GM23248 (cell line): ENCODE results near the gene PSME3IP1. TPM values are rescaled to one million over a fixed set of nuclear protein-coding genes. Genes with fewer than 3 reads are reported as not detected.

Experiments used
- DNase-seq: peaks from one replicate; pipeline ENCODE4 v3.0.0-alpha.2; 2015
- H2AFZ ChIP-seq: fragments of 200-600 bp; sonication (generic); 2 replicates; pipeline ENCODE4 v1.6.1; 2016; ENCODE audit warnings: antibody characterized with exemption
- H3F3A ChIP-seq: fragments of 200-600 bp; sonication (generic); 2 replicates; pipeline ENCODE4 v1.6.1; 2016; ENCODE audit warnings: mild to moderate bottlenecking, antibody characterized with exemption, mixed run types; ENCODE audit not compliant: insufficient read depth
- H3K27ac ChIP-seq: fragments of 200-600 bp; sonication (generic); 2 replicates; pipeline ENCODE4 v1.5.1; 2016; ENCODE audit warnings: mild to moderate bottlenecking
- H3K27me3 ChIP-seq: fragments of 200-600 bp; sonication (generic); replicated peaks from 2 replicates; pipeline ENCODE4 v1.6.1; 2016; ENCODE audit warnings: mild to moderate bottlenecking; ENCODE audit not compliant: insufficient read depth
- H3K36me3 ChIP-seq: fragments of 200-600 bp; sonication (generic); 2 replicates; pipeline ENCODE4 v1.6.1; 2016; ENCODE audit warnings: low read depth, mild to moderate bottlenecking
- H3K4me1 ChIP-seq: fragments of 200-600 bp; sonication (generic); 2 replicates; pipeline ENCODE4 v1.6.1; 2016; ENCODE audit warnings: mild to moderate bottlenecking; ENCODE audit not compliant: insufficient read depth
- H3K4me2 ChIP-seq: fragments of 200-600 bp; sonication (generic); one replicate; pipeline ENCODE4 v1.6.1; 2016; ENCODE audit warnings: mild to moderate bottlenecking; ENCODE audit not compliant: unreplicated experiment
- H3K4me3 ChIP-seq: fragments of 200-600 bp; sonication (generic); 2 replicates; pipeline ENCODE4 v1.5.1; 2016; ENCODE audit warnings: mild to moderate bottlenecking
- H3K79me2 ChIP-seq: fragments of 200-600 bp; sonication (generic); 2 replicates; pipeline ENCODE4 v1.6.1; 2016; ENCODE audit warnings: mild to moderate bottlenecking; ENCODE audit not compliant: insufficient read depth
- H3K9ac ChIP-seq: fragments of 200-600 bp; sonication (generic); 2 replicates; pipeline ENCODE4 v1.6.1; 2016; ENCODE audit warnings: mild to moderate bottlenecking
- H3K9me2 ChIP-seq: fragments of 200-600 bp; sonication (generic); 2 replicates; pipeline ENCODE4 v1.6.1; 2016; ENCODE audit warnings: mixed run types, mild to moderate bottlenecking, moderate library complexity; ENCODE audit not compliant: insufficient read depth
- H3K9me3 ChIP-seq: fragments of 200-600 bp; sonication (generic); one replicate; pipeline ENCODE4 v1.6.1; 2017; ENCODE audit warnings: low read depth
- H4K20me1 ChIP-seq: fragments of 200-600 bp; sonication (generic); 2 replicates; pipeline ENCODE4 v1.6.0; 2016; ENCODE audit not compliant: insufficient read depth
- EZH2 ChIP-seq: fragments of 200-600 bp; sonication (generic); IDR thresholded peaks from 2 replicates; pipeline ENCODE4 v1.6.1; 2018; ENCODE audit warnings: antibody characterized with exemption, mild to moderate bottlenecking; ENCODE audit not compliant: insufficient read depth, poor library complexity, severe bottlenecking
- EZH2phosphoT487 ChIP-seq: fragments of 200-600 bp; sonication (generic); IDR thresholded peaks from 2 replicates; pipeline ENCODE4 v1.6.1; 2018; ENCODE audit warnings: antibody characterized with exemption, moderate library complexity, mild to moderate bottlenecking, low read depth; ENCODE audit not compliant: insufficient read depth
- WGBS, 2 experiments: methylation state at CpG; one replicate each; pipeline ENCODE4 v1.1.6; 2015 to 2017; ENCODE audit warnings: low lambda C conversion rate in 2 of 2, low coverage in 1 of 2; ENCODE audit errors: missing lambda C conversion rate in 2 of 2; 5-methylcytosine and 5-hydroxymethylcytosine counted together
- in situ Hi-C: fragments of 300-500 bp; cut with MboI; formaldehyde crosslinking; loops from 2 replicates; pipeline ENCODE4 v1.15.0; 2020
- polyA plus RNA-seq: library from polyadenylated mRNA; unstranded; fragments of >200 nt; fragmentation: Nextera tagmentation; extraction: Ambion mirVana; gene quantifications from 2 replicates; pipeline ENCODE4 v1.2.1, GENCODE V29; 2016
- total RNA-seq: library from RNA; depleted of rRNA; stranded (reverse); fragments of >200 nt; shearing (Covaris generic); gene quantifications from 2 replicates; pipeline ENCODE4 v1.2.3, GENCODE V29; 2014

The PSME3IP1 gene
- total and polyA plus RNA-seq, 2 experiments from 2014 or later, result 42.2 to 58.9 TPM

DNA sequence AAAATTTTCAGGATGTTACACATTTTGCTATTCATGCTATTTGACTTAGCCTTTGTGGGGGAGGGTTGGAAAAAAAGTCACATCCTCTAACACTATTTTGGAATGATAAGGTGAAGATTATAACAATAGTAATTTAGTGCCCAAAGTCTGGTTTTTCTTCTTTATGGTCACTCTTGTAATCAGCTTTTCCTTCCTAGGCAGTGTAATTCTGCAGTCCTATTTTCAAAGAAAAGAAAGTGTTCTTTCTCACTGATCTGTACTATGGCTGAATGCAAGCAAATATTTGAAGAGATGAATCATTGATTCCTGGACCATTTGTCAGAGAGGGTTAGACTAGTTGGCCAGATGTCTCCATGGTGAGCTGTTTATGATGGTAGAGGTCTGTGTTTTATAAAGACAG, 8.7 kb upstream of the PSME3IP1 start:
- H3K27me3 ChIP-seq, result no peaks in the 10 kb centered on the region
- peak overlapping the region; percentile 88 for H3K27ac ChIP-seq
- peak overlapping the region; percentile 60 for H3K9ac ChIP-seq
- H3K4me3 ChIP-seq, result peak overlapping the region; percentile 62
- H3K4me2 ChIP-seq, result peak overlapping the region; percentile 87
- peaks cover 70% of the 10 kb centered on the region for H3K4me1 ChIP-seq
- H3K9me2 ChIP-seq, result no peaks in the 10 kb centered on the region
- no peaks in the 10 kb centered on the region for H3K9me3 ChIP-seq
- H3F3A ChIP-seq, result peaks cover 50% of the 10 kb centered on the region
- in situ Hi-C loops, result no loop called here
- no peaks in the 10 kb centered on the region for H3K36me3 ChIP-seq
- TF ChIP-seq EZH2 (no peak), EZH2phosphoT487 (no peak)
- H4K20me1 ChIP-seq, result no peaks in the 10 kb centered on the region
- H3K79me2 ChIP-seq, result peaks cover 93% of the 10 kb centered on the region
- 0 out of 2 replicates have a peak overlapping the region, but pooled peaks have one; percentile 11 for H2AFZ ChIP-seq
- peak; percentile 94 for DNase-seq

DNA sequence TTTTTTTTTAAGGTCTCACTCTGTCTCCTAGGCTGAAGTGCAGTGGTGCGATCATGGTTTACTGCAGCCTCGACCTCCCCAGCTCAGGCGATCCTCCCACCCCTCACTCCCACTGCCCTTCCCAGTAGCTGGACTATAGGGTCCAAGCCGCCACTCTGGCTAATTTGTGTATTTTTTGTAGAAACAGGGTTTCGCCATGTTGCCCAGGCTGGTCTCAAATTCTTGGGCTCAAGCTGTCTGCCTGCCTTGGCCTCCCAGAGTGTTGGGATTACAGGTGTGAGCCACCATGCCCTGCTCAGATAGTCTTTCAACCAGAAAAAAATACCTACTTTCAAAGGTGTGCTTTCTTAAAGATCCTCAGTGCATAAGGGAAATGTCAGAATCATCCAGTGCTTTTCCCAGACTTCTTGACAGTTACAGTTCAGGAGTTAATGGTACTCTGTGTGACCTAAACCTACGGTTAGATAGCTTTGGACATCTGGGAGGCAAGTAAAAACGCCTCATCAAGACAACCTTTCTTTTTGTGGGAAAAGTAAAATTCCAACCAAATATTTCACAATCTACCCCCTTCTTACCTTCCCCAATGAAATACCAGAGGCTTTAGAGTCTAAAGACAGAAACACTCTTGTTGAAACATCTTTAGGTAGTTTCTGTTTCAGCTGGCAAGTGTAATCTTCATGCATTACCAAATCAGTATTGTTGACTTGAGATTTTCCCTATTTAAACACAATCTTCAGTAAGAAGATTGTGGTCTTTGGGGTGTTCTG, 7.1 kb upstream of the PSME3IP1 start:
- Histone ChIP-seq H2AFZ (no peak overlapping the region), H3K4me3 (peak overlapping the region; percentile 62), H3K27me3 (no peaks in the 10 kb centered on the region), H4K20me1 (no peaks in the 10 kb centered on the region), H3K79me2 (peaks cover 93% of the 10 kb centered on the region), H3K9ac (peak overlapping the region; percentile 60; the same call in 1 of the 2 replicates), H3K4me1 (peaks cover 78% of the 10 kb centered on the region), H3K36me3 (no peaks in the 10 kb centered on the region), H3F3A (peaks cover 57% of the 10 kb centered on the region), H3K9me2 (no peaks in the 10 kb centered on the region), H3K9me3 (no peaks in the 10 kb centered on the region), H3K4me2 (peak overlapping the region; percentile 87), H3K27ac (peak overlapping the region; percentile 88)
- peak; percentile 43 for DNase-seq
- TF ChIP-seq EZH2phosphoT487 (no peak), EZH2 (no peak)
- in situ Hi-C loops, result no loop called here
- 64 to 70% methylated on average over 7 of the region's 7 CpGs for WGBS, 2 experiments

DNA sequence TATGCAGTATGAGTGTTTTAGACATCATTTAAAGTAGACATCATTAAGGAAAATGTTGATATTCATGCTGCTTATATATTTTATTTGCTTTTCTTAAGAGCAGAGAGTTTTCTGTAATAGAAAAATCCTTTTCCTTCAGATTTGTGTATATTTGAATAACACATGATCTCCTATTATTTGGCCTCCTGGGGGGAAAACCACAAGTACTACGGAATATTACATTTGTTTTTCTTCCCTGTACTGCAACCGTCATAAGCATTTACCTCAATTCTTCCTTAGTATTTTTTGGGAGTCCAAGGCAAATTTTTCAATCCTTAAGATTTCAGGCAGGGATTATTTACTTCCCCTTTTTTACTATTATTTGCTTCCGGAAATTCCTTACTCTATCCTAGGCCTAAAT, 6.3 kb upstream of the PSME3IP1 start:
- WGBS, 2 experiments, result 90 to 93% methylated on average over 3 of the region's 3 CpGs
- TF ChIP-seq EZH2phosphoT487, result no peak
- TF ChIP-seq EZH2, result no peak
- H3K4me1 ChIP-seq, result peaks cover 76% of the 10 kb centered on the region
- H3K36me3 ChIP-seq, result no peaks in the 10 kb centered on the region
- no peak overlapping the region for H3K4me2 ChIP-seq
- no peak for DNase-seq
- no peak overlapping the region for H2AFZ ChIP-seq
- peaks cover 65% of the 10 kb centered on the region for H3F3A ChIP-seq
- no peaks in the 10 kb centered on the region for H3K9me3 ChIP-seq
- H3K27ac ChIP-seq, result peak overlapping the region; percentile 88
- H4K20me1 ChIP-seq, result no peaks in the 10 kb centered on the region
- no peaks in the 10 kb centered on the region for H3K9me2 ChIP-seq
- H3K79me2 ChIP-seq, result peaks cover 93% of the 10 kb centered on the region
- H3K4me3 ChIP-seq, result no peak overlapping the region
- in situ Hi-C loops, result no loop called here
- H3K9ac ChIP-seq, result no peak overlapping the region
- no peaks in the 10 kb centered on the region for H3K27me3 ChIP-seq

DNA sequence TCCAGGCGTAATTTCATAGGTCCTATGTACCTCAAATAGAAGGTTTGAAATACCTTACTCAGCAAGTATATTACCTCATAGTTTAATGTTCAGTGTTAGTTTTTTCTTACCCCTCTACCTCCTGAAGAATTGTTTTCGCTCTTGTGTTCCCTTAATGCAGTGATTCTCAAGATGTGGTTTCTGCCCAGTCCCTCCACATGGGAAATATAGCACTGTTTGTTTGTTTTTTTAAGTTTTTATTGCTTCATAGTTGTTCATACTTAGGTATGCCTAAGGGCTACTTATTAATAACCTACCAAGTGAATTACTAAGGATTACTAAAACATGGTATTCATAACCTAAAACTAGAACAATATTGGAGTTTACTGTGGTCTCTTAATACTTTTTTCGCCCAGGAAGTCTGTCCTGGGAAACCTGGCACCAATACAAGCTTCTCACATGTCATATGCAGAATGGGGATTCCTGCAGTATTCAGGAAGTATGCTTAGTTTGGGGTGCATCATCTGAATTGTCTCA, 5.3 kb upstream of the PSME3IP1 start:
- 76 to 81% methylated on average over 3 of the region's 3 CpGs for WGBS, 2 experiments
- H3K9ac ChIP-seq, result no peak overlapping the region
- H3K79me2 ChIP-seq, result peaks cover 93% of the 10 kb centered on the region

More for the DNA sequence above, 5.3 kb upstream of the PSME3IP1 start:
- Histone ChIP-seq H3K4me2 (peak overlapping the region; percentile 40), H3K9me2 (no peaks in the 10 kb centered on the region), H3F3A (peaks cover 67% of the 10 kb centered on the region), H3K36me3 (no peaks in the 10 kb centered on the region), H3K27me3 (no peaks in the 10 kb centered on the region), H3K27ac (peak overlapping the region; percentile 88), H3K4me1 (peaks cover 65% of the 10 kb centered on the region), H3K9me3 (no peaks in the 10 kb centered on the region), H3K4me3 (no peak overlapping the region), H2AFZ (no peak overlapping the region), H4K20me1 (no peaks in the 10 kb centered on the region)
- TF ChIP-seq EZH2 (no peak), EZH2phosphoT487 (no peak)
- in situ Hi-C loops, result no loop called here
- DNase-seq, result peak; percentile 62
